Psoas muscle (tissue), 8 donors: ENCODE results near the gene PPP1R12B. TPM values are rescaled to one million over a fixed set of nuclear protein-coding genes. Genes with fewer than 3 reads are reported as not detected.

ENCODE experiments used
- ATAC-seq, 4 donors: fragments of 200-7000 bp; cut with Tn5 transposase; one replicate each; pipeline ENCODE4 v1.9.1; 2020; ENCODE audit warnings: moderate library complexity in 3 of 4, mild to moderate bottlenecking in 2 of 4
- DNase-seq, 2 donors: peaks; one replicate each; pipeline ENCODE4 v3.0.0-alpha.2; 2020
- H3K27ac ChIP-seq: fragments of 200-600 bp; one replicate; pipeline ENCODE4 v1.8.0; 2022
- H3K27me3 ChIP-seq, 3 donors: fragments of 200-600 bp in 1 of 3; one replicate each; pipeline versions ENCODE4 v1.6.1 to v1.8.0; 2013 to 2022; ENCODE audit warnings: low read length in 2 of 3, mild to moderate bottlenecking in 2 of 3, moderate library complexity in 1 of 3; ENCODE audit not compliant: insufficient read depth in 3 of 3
- H3K36me3 ChIP-seq, 2 donors: fragments of 200-600 bp in 1 of 2; one replicate each; pipeline versions ENCODE4 v1.6.1 to v1.8.0; 2013 to 2022; ENCODE audit warnings: low read depth in 1 of 2, mild to moderate bottlenecking in 1 of 2, moderate library complexity in 1 of 2; ENCODE audit not compliant: insufficient read depth in 1 of 2
- H3K4me1 ChIP-seq: fragments of 200-600 bp; one replicate; pipeline ENCODE4 v1.8.0; 2022
- H3K4me3 ChIP-seq: fragments of 200-600 bp; one replicate; pipeline ENCODE4 v1.8.0; 2022; ENCODE audit warnings: mild to moderate bottlenecking
- H3K9me3 ChIP-seq: fragments of 200-600 bp; one replicate; pipeline ENCODE4 v1.8.0; 2022
- CTCF ChIP-seq: fragments of 200-600 bp; IDR thresholded peaks from one replicate; pipeline ENCODE4 v1.8.0; 2022; ENCODE audit warnings: antibody characterized with exemption
- WGBS, 3 donors: extraction: QIAGEN DNeasy Blood & Tissue Kit; methylation state at CpG; one replicate each; pipeline versions ENCODE4 v1.1.6 to v1.1.7; 2013; 5-methylcytosine and 5-hydroxymethylcytosine counted together
- intact Hi-C, 2 donors: fragments of 100-400 bp; cut with DNase I; formaldehyde crosslinking; loops; one replicate each; pipeline versions ENCODE4 v1.11.0 to v1.14.2; 2022
- polyA plus RNA-seq, 3 donors: library from polyadenylated mRNA; stranded (reverse); fragments of 200-250 nt; gene quantifications; one replicate each; pipeline ENCODE4 v1.2.3, GENCODE V29; 2013
- total RNA-seq, 4 donors: library from RNA; stranded (reverse); fragmentation: NEBNext Ultra II Directional in 2 of 4; extraction: Animal tissue kit (Norgen Biotek cat#: 25700) in 2 of 4; gene quantifications; one replicate each; pipeline versions ENCODE4 v1.2.1 to v1.2.4, GENCODE V29; 2021 to 2023
- donor health status: healthy with polysubstance abuse.
- donor health status: DM: no; HTN: no; CAD: no; lungs with moderate emphysema.
- donor health status: Bipolar disorder and iron deficiency.
- donor health status: healthy.
- donor health status: DM: yes; HTN: yes; CAD: no.
- donor health status: DM: no; HTN: no; CAD: no.
- donor health status: DM: no; HTN: no; CAD: no.
- donor health status: DM: yes; HTN: yes; CAD: no.

The PPP1R12B gene
- total and polyA plus RNA-seq, 7 donors, result 8.3 to 189 (median 86.1) TPM

DNA sequence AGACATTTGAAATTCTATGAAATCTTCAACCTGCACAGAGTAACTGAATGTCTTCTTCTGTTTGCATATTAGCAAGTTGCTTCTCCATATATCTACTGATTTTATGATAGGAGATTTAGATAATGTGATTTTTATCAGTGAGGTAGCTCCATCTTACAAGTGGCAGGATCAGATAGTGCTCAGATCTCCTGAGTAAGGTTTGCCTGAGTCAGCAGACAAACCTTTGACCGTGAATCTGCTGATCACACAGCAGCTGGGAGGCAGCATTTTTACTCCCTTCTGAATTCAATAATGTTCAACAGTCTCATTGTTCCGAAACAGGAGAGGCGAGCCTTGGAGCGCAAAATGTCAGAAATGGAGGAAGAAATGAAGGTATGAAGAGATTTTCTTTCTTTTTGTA is 220.3 kb downstream of the PPP1R12B start:
- intact Hi-C loops, result no loop called here
- Histone ChIP-seq H3K36me3 (peaks cover 4 to 92% of the 10 kb centered on the region in 2 donors), H3K27me3 (no peaks in the 10 kb centered on the region), H3K4me3 (no peak overlapping the region), H3K4me1 (peaks cover 17% of the 10 kb centered on the region), H3K27ac (peak overlapping the region; percentile 10), H3K9me3 (no peaks in the 10 kb centered on the region)
- TF ChIP-seq CTCF, result no peak
- DNase-seq (no peak), ATAC-seq (no peak)
- WGBS, 3 donors, result 71 to 77% (median 75%) methylated on average over 4 of the region's 4 CpGs

DNA sequence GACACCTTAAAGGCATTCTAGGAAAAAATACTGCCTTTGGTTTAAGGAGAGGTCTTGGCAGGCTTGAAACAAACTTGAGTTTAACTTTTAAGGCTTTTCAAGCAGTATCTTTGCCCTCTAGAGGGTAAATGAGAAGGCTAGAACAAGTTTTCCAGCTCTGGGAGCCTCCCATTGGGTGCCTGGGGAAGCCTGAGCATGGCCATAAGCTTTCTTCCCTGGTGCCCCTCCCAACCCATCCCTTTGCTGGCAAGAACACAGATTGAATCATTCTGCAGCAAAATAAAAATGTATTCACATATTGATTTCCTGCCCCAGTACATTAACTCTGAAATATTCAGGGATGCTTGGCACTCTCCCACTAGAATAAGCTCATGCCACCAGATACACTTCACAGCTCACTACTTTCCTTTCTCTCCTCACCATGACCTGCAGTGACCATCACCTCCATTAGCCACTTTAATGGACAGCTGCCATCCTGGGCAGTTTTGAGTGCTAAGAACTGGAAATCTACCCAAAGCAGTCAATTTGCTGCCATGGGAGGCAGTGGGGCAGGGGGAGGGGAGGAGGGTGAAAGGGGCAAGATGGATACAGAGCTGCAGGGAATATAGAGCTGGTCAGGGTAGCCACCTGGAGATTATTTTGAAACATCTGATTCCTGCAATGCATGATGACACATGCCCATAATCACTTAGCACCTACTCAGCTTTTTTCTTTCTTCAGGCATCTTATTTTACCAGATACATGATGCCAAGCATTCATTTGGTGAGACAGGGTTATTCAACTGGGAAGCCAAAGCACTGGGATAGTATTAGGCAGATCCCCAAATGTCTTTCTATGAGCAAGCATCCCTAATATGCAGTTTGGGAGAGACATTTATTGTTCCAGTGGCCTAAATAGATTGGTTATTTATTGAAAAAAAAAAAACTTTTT is 221.2 kb downstream of the PPP1R12B start:
- peaks cover 17% of the 10 kb centered on the region for H3K4me1 ChIP-seq
- H3K9me3 ChIP-seq, result no peaks in the 10 kb centered on the region
- ATAC-seq (peak; percentile 25 to 72 (median 68)), DNase-seq (no peak)
- H3K36me3 ChIP-seq, result peaks cover 4 to 84% of the 10 kb centered on the region in 2 donors
- peak overlapping the region; percentile 10 for H3K27ac ChIP-seq
- TF ChIP-seq CTCF, result no peak
- intact Hi-C loops, result loop anchor here in 1 of 2 donors (10.0 kb wide), 1 partner anchor 55 kb away; no protein-coding TSS in a partner anchor
- no peak overlapping the region for H3K4me3 ChIP-seq
- H3K27me3 ChIP-seq, result no peaks in the 10 kb centered on the region

DNA sequence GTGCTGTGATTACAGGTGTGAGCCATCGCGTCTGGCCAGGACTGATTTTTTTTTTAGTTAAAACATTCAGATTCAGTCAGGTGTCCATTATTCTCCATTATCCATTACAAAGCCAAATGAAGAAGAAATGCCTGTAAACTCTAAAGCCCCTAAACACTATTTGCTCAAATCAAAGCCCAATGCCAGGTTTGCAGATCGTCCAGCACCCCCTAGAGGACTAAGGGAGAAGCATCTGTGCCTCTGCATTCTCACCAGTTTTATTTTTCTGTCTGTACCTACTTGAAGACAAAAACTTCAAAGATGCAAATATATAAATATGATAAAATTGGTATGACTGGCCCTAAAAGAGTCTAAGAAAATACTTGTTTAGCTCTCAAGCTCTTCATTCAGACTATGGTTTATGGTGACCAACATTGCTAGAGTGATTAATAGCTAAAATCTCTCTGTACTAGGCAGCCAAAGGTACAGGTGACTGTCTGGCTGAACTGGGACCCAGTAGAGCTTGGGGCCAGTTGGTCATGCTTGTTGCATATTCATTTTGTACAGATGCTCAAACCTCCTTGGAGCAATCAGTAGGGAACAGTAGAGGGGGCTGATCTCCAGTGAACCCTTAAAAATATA is 223.3 kb downstream of the PPP1R12B start:
- peak; percentile 71 for TF ChIP-seq CTCF
- no peak for DNase-seq
- intact Hi-C loops, result loop anchor here (1.0 to 10.0 kb wide), 2 partner anchors 47 to 53 kb away; no protein-coding TSS in a partner anchor
- H3K27me3 ChIP-seq, result no peaks in the 10 kb centered on the region
- peak overlapping the region; percentile 27 for H3K27ac ChIP-seq
- no peaks in the 10 kb centered on the region for H3K9me3 ChIP-seq
- peaks cover 4 to 76% of the 10 kb centered on the region in 2 donors for H3K36me3 ChIP-seq
- 68 to 78% (median 77%) methylated on average over 3 of the region's 3 CpGs for WGBS, 3 donors
- ATAC-seq, result peak in 3 of 4 donors; percentile 35 to 59 (median 47)
- H3K4me1 ChIP-seq, result peaks cover 34% of the 10 kb centered on the region
- no peak overlapping the region for H3K4me3 ChIP-seq

DNA sequence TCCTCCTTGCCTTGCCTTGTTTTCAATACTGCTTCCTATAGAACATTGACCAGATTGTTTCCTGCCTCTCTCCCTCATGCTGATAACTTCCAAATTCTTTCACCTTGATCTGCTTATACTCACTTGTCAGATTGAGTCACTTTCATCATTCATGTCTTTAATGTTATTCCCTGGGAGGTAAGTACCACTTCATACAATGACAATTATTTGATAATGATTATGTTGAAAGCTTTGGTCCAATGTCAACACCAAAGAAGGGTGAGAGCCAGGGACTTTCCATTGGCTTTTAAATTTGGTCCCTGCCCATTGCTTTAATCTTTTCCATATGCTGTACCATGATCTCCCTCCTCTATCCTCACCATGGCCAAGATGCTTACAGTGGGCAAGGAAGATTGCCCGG is 224.4 kb downstream of the PPP1R12B start:
- peaks cover 44% of the 10 kb centered on the region for H3K4me1 ChIP-seq
- WGBS, 3 donors, result 85 to 93% (median 87%) methylated on average over 1 of the region's 1 CpG
- intact Hi-C loops, result loop anchor here in 1 of 2 donors (10.0 kb wide), 1 partner anchor 52 kb away; no protein-coding TSS in a partner anchor

More for the DNA sequence above, 224.4 kb downstream of the PPP1R12B start:
- Histone ChIP-seq H3K27me3 (no peaks in the 10 kb centered on the region), H3K4me3 (no peak overlapping the region), H3K9me3 (no peaks in the 10 kb centered on the region), H3K27ac (no peak overlapping the region), H3K36me3 (peaks cover 2 to 66% of the 10 kb centered on the region in 2 donors)
- TF ChIP-seq CTCF, result no peak
- ATAC-seq (no peak), DNase-seq (no peak)
